ENCODE data around the gene OVCH1. TPM values are rescaled to one million over a fixed set of nuclear protein-coding genes. Genes with fewer than 3 reads are reported as not detected.

The OVCH1 gene
- total RNA-seq, 1 experiment from 2014 or later, result not detected

GRCh38 chr12:29505122-29505521, 7.6 kb upstream of the OVCH1 start:
- H3K4me1 Mint-ChIP-seq, result no peaks in the 10 kb centered on the region
- Histone ChIP-seq H4K5ac (ENCODE audit: insufficient read length, low read depth, low read length) (no peak overlapping the region), H4K91ac (ENCODE audit: insufficient read length, low read depth, low read length) (no peak overlapping the region), H3T11ph (ENCODE audit: low read length) (no peak overlapping the region), H3K9ac (ENCODE audit: extremely low read depth, insufficient read length, low read length) (no peak overlapping the region), H3K23me2 (ENCODE audit: insufficient read length, low read depth, low read length, poor library complexity, severe bottlenecking) (no peaks in the 10 kb centered on the region), H3K4ac (ENCODE audit: low read depth, low read length) (no peak overlapping the region), H3K9me3 (ENCODE audit: control insufficient read depth, low read depth, low read length) (no peaks in the 10 kb centered on the region), H3K18ac (ENCODE audit: insufficient read length, low read depth, low read length) (no peak overlapping the region), H3K23ac (ENCODE audit: insufficient read length, low read depth, low read length) (no peak overlapping the region), H2BK120ac (ENCODE audit: low read depth, low read length, poor library complexity, severe bottlenecking) (no peak overlapping the region), H3K79me2 (ENCODE audit: insufficient read depth, low read length) (no peaks in the 10 kb centered on the region), H3K4me1 (ENCODE audit: insufficient read depth, low read length) (no peaks in the 10 kb centered on the region), H2BK12ac (ENCODE audit: insufficient read length, low read depth, low read length) (no peak overlapping the region), H4K20me1 (ENCODE audit: control insufficient read depth, insufficient read depth, insufficient read length) (no peaks in the 10 kb centered on the region), H2BK20ac (ENCODE audit: low read depth, low read length, poor library complexity, severe bottlenecking) (no peak overlapping the region), H2AFZ (ENCODE audit: low read length) (no peak overlapping the region), H2BK15ac (ENCODE audit: low read depth, low read length) (no peak overlapping the region), H3K27me3 (ENCODE audit: insufficient read depth, low read length) (no peaks in the 10 kb centered on the region), H3K14ac (ENCODE audit: insufficient read depth, low read length) (no peak overlapping the region), H3K27ac (ENCODE audit: insufficient read length, low read depth, low read length) (no peak overlapping the region), H3K4me2 (ENCODE audit: insufficient read depth, insufficient read length, low read length) (no peak overlapping the region), H3K79me1 (ENCODE audit: insufficient read depth, low read depth, low read length, poor library complexity, severe bottlenecking) (no peaks in the 10 kb centered on the region), H2AK5ac (ENCODE audit: insufficient read length, low read length) (no peak overlapping the region), H3K56ac (ENCODE audit: insufficient read length, low read depth, low read length) (no peak overlapping the region), H2BK5ac (ENCODE audit: insufficient read length, low read length) (no peak overlapping the region), H4K8ac (replicated peaks; ENCODE audit: insufficient read length, low read depth, low read length) (no peak overlapping the region)
- TF ChIP-seq CTCF (conservative IDR thresholded peaks at IDR 0.05), result no peak
- no peaks in the 10 kb centered on the region for H3K9me3 Mint-ChIP-seq
- H3K27me3 Mint-ChIP-seq (ENCODE audit: low read depth), result no peaks in the 10 kb centered on the region
- H3K36me3 Mint-ChIP-seq (ENCODE audit: insufficient read depth in 1 of 3, low read depth in 3 of 3), result peaks cover 0 to 4% (median 0%) of the 10 kb centered on the region in 3 experiments; a peak in 1 of 7 replicates
- H3K27ac Mint-ChIP-seq, result no peak overlapping the region
- no CpG with 5 or more reads among the region's 3 CpGs for WGBS (ENCODE audit: extremely low coverage, insufficient read length, low lambda C conversion rate)
- no peak for DNase-seq
- H3K4me3 Mint-ChIP-seq, result no peak overlapping the region
